ENCODE results near the gene BCAP31.
"Not testable (repeated sequence)": the region's sequence is repeated elsewhere in the genome, so short reads cannot be mapped to it uniquely, and the experiment has no call there.

BCAP31 gene

GRCh38 chrX:153732401-153732800, 8.2 kb upstream of the BCAP31 start:
- no peak for DNase-seq (ENCODE audit: low read depth)
- TF ChIP-seq, protein P1, sequence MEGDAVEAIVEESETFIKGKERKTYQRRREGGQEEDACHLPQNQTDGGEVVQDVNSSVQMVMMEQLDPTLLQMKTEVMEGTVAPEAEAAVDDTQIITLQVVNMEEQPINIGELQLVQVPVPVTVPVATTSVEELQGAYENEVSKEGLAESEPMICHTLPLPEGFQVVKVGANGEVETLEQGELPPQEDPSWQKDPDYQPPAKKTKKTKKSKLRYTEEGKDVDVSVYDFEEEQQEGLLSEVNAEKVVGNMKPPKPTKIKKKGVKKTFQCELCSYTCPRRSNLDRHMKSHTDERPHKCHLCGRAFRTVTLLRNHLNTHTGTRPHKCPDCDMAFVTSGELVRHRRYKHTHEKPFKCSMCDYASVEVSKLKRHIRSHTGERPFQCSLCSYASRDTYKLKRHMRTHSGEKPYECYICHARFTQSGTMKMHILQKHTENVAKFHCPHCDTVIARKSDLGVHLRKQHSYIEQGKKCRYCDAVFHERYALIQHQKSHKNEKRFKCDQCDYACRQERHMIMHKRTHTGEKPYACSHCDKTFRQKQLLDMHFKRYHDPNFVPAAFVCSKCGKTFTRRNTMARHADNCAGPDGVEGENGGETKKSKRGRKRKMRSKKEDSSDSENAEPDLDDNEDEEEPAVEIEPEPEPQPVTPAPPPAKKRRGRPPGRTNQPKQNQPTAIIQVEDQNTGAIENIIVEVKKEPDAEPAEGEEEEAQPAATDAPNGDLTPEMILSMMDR (IDR thresholded peaks at IDR 0.05; ENCODE audit: low read depth, low read length, missing control alignments), result no peak
- no peak overlapping the region for H3K4me3 ChIP-seq (ENCODE audit: low read depth, low read length)
- in situ Hi-C loops (cut with HindIII; ENCODE audit: low sequenced_read_pairs), result no loop called here

GRCh38 chrX:153731845-153732215, 7.6 kb upstream of the BCAP31 start:
- DNase-seq (ENCODE audit: low read depth), result no peak
- TF ChIP-seq, protein P1 (IDR thresholded peaks at IDR 0.05; ENCODE audit: low read depth, low read length, missing control alignments), result no peak
- no peak overlapping the region for H3K4me3 ChIP-seq (ENCODE audit: low read depth, low read length)
- in situ Hi-C loops (cut with HindIII; ENCODE audit: low sequenced_read_pairs), result no loop called here

GRCh38 chrX:153731117-153731844, 7.1 kb upstream of the BCAP31 start:
- TF ChIP-seq, protein P1 (IDR thresholded peaks at IDR 0.05; ENCODE audit: low read depth, low read length, missing control alignments), result no peak
- no peak overlapping the region for H3K4me3 ChIP-seq (ENCODE audit: low read depth, low read length)
- in situ Hi-C loops (cut with HindIII; ENCODE audit: low sequenced_read_pairs), result no loop called here
- no peak for DNase-seq (ENCODE audit: low read depth)

DNA sequence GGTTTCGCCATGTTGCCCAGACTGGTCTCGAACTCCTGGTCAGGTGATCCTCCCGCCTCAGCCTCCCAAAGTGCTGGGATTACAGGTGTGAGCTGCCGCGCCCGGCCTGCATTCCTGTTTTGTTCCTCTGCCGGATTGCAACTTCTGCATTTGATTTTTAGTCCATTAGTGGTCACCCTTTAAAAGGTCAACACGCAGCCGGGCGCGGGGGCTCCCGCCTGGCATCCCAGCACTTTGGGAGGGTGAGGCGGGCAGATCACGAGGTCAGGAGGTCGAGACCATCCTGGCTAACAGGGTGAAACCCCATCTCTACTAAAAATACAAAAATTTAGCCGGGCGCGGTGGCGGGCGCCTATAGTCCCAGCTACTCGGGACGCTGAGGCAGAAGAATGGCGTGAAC, 5.9 kb upstream of the BCAP31 start:
- DNase-seq (ENCODE audit: low read depth); in situ Hi-C loops (cut with HindIII; ENCODE audit: low sequenced_read_pairs); H3K4me3 ChIP-seq (ENCODE audit: low read depth, low read length): not testable (repeated sequence)

GRCh38 chrX:153728951-153729631, 4.9 kb upstream of the BCAP31 start:
- DNase-seq (ENCODE audit: low read depth), result no peak
- in situ Hi-C loops (cut with HindIII; ENCODE audit: low sequenced_read_pairs), result no loop called here
- TF ChIP-seq, protein P1 (IDR thresholded peaks at IDR 0.05; ENCODE audit: low read depth, low read length, missing control alignments), result no peak
- no peak overlapping the region for H3K4me3 ChIP-seq (ENCODE audit: low read depth, low read length)

DNA sequence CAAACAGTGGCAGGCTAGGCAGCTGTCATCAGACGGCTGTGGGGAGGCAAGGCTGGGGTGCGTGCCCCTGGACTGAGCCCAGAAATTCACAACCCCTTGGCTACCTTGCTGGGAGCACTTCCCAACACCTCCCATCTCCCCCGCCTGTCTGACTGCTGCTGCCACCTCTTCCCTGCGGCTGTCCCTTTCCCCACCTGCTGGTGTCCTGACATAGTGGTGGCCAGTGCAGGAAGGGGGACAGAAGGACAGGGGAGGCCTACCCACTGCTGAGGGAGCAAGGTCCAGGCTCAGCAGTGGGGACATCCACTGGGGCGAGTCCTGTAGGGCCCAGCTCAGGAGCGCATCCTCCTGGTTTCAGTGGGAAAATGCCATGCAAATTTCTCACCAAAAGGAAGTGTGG, 3.9 kb upstream of the BCAP31 start:
- H3K4me3 ChIP-seq (ENCODE audit: low read depth, low read length), result no peak overlapping the region
- no peak for DNase-seq (ENCODE audit: low read depth)
- in situ Hi-C loops (cut with HindIII; ENCODE audit: low sequenced_read_pairs), result no loop called here
- TF ChIP-seq, protein P1 (IDR thresholded peaks at IDR 0.05; ENCODE audit: low read depth, low read length, missing control alignments), result no peak

All from astrocyte of the cerebellum (primary cell).